Keratinocyte (primary cell): ENCODE data around the gene RGS6.

Experiments
- CTCF ChIP-seq, 3 experiments: IDR thresholded peaks in 1 of 3; conservative IDR thresholded peaks in 1 of 3; optimal IDR thresholded peaks in 1 of 3; 2 replicates in 2 of 3; 3 replicates in 1 of 3; pipeline versions ENCODE3 to v1.5.1; 2011; ENCODE audit warnings: low read length in 3 of 3, mild to moderate bottlenecking in 3 of 3, moderate library complexity in 2 of 3, control low read depth in 1 of 3, inconsistent platforms in 1 of 3; ENCODE audit not compliant: insufficient read depth in 2 of 3; ENCODE audit errors: extremely low read depth in 1 of 3
- EZH2 ChIP-seq: IDR thresholded peaks from one replicate; pipeline ENCODE4 v1.6.1; 2012; ENCODE audit warnings: inconsistent platforms, mild to moderate bottlenecking, low read length, moderate library complexity

GRCh38 chr14:72589652-72590051 lies 657.4 kb downstream of the RGS6 start:
- no peak for TF ChIP-seq CTCF (optimal IDR thresholded peaks at IDR 0.05 in 1 of 3, IDR thresholded peaks at IDR 0.05 in 1 of 3, conservative IDR thresholded peaks at IDR 0.05 in 1 of 3; ENCODE audit: extremely low read depth in 1 of 3, insufficient read depth in 2 of 3, low read length in 3 of 3)
- TF ChIP-seq EZH2, result no peak
